ENCODE results near the gene RPL12. TPM values are rescaled to one million over a fixed set of nuclear protein-coding genes. Genes with fewer than 3 reads are reported as not detected.

The RPL12 gene
- total RNA-seq, 4 donors from 2014 or later, result 2,461 to 2,856 (median 2,671) TPM

DNA sequence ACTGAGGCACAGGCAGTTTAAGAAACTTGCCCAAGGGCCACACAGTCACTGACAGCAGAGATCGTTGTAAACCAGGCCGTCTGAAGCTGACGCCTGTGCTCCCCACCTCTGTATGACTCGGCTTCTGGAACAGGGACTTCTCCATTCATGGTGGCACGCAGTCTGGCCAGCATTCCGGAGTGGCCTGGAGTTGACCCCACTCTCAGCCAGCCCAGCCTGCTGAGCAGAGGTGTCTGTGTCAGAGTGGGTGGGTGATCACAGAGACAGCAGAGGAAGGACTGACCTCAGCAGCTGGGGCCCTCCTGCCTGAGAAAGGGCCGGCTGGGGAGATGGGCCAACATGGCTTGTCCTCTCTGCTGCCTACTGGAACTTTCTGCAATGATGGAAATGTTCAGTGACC, 12.7 kb upstream of the RPL12 start:
- no peak for DNase-seq (ENCODE audit: low spot score in 2 of 2)
- intact Hi-C loops (cut with DNase I; ENCODE audit: low total_unique reads), result no loop called here
- 79 to 80% methylated on average over 6 to 7 of the region's 7 CpGs for WGBS, 2 donors

DNA sequence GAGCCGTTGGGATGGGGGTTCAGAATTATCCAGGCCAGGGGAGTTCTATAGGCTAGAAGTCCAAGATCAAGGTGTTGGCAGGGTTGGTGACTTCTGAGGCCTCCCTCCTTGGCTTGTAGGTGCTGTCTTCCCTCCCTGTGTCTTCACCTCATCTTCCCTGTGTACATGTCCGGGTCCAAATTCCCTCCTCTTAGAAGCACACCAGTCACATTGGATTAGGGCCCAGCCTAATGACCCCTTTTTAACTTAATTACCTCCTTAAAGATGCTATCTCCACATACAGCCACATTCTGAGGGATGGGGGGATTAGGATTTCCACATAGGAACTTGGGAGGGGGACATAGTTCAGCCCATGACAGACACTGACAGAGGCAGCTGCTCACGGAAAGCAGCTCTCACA, 12.2 kb upstream of the RPL12 start:
- 88% methylated on average over 3 of the region's 3 CpGs for WGBS, 2 donors
- TF ChIP-seq POLR2A (IDR thresholded peaks at IDR 0.05), result no peak
- DNase-seq (ENCODE audit: low spot score in 2 of 2), result no peak
- no peak overlapping the region for H3K4me3 ChIP-seq (ENCODE audit: low read depth, poor library complexity, severe bottlenecking)
- intact Hi-C loops (cut with DNase I; ENCODE audit: low total_unique reads), result no loop called here

More for the DNA sequence above, 12.7 kb upstream of the RPL12 start:
- no peak for TF ChIP-seq POLR2A (IDR thresholded peaks at IDR 0.05)
- TF ChIP-seq, protein P1, sequence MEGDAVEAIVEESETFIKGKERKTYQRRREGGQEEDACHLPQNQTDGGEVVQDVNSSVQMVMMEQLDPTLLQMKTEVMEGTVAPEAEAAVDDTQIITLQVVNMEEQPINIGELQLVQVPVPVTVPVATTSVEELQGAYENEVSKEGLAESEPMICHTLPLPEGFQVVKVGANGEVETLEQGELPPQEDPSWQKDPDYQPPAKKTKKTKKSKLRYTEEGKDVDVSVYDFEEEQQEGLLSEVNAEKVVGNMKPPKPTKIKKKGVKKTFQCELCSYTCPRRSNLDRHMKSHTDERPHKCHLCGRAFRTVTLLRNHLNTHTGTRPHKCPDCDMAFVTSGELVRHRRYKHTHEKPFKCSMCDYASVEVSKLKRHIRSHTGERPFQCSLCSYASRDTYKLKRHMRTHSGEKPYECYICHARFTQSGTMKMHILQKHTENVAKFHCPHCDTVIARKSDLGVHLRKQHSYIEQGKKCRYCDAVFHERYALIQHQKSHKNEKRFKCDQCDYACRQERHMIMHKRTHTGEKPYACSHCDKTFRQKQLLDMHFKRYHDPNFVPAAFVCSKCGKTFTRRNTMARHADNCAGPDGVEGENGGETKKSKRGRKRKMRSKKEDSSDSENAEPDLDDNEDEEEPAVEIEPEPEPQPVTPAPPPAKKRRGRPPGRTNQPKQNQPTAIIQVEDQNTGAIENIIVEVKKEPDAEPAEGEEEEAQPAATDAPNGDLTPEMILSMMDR (IDR thresholded peaks at IDR 0.05), result no peak
- H3K4me3 ChIP-seq (ENCODE audit: low read depth, poor library complexity, severe bottlenecking), result no peak overlapping the region

DNA sequence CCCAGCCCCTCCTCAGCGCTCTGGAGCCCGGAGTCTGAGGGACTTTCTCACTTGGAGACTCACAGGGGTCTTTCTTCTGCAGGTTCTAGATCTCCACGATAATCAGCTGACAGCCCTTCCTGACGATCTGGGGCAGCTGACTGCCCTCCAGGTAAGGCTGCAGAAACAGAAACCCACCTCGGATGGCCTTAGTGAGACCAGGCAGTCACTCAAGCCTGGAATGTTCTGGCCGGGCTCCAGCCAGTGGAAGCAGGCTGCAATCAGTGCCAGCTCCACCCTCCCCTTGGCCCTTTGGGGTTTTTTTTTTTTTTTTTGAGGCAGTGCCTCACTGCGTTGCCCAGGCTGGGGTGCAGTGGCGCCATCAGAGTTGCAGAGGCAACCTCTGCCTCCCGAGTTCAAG, 7.7 kb upstream of the RPL12 start:
- TF ChIP-seq, protein P1 (IDR thresholded peaks at IDR 0.05), result no peak
- no peak for TF ChIP-seq POLR2A (IDR thresholded peaks at IDR 0.05)
- intact Hi-C loops (cut with DNase I; ENCODE audit: low total_unique reads), result no loop called here
- WGBS, 2 donors, result 80 to 91% methylated on average over 9 of the region's 9 CpGs
- no peak for DNase-seq (ENCODE audit: low spot score in 2 of 2)
- no peak overlapping the region for H3K4me3 ChIP-seq (ENCODE audit: low read depth, poor library complexity, severe bottlenecking)

DNA sequence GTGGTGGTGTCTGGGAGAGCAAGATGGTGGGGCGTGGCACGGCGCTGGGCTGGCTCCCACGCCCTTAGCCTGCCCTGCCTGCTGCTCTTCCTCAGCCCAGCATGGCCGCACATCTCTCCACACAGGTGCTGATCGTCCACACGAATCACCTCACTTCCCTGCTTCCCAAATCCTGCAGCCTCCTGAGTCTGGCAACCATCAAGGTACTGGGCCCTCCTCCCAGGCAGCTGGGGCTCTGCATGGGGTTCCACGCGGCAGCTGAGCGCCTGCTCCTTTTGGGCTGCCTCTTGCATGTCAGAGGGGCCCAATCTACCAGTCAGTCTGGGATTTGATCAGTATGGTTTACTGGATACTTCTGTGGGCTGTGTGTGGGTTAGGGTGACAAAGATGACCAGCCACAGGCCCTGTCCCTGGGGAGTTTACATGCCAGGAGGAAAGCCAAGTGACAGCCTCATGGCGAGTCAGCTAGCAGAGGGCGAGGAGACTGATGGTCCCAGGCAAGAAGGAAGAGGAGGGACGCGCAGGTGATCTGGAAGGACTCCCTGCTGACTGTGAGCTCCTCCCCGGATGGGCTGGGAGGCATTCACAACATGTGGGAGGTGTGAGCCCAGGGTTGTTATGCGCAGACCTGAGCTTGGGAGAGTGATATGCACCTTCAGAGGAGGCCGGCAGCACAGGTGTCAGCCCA, 6.1 kb upstream of the RPL12 start:
- no peak overlapping the region for H3K4me3 ChIP-seq (ENCODE audit: low read depth, poor library complexity, severe bottlenecking)
- WGBS, 2 donors, result 86 to 95% methylated on average over 17 of the region's 17 CpGs
- DNase-seq (ENCODE audit: low spot score in 2 of 2), result no peak
- TF ChIP-seq, protein P1 (IDR thresholded peaks at IDR 0.05), result no peak
- no peak for TF ChIP-seq POLR2A (IDR thresholded peaks at IDR 0.05)
- intact Hi-C loops (cut with DNase I; ENCODE audit: low total_unique reads), result no loop called here

DNA sequence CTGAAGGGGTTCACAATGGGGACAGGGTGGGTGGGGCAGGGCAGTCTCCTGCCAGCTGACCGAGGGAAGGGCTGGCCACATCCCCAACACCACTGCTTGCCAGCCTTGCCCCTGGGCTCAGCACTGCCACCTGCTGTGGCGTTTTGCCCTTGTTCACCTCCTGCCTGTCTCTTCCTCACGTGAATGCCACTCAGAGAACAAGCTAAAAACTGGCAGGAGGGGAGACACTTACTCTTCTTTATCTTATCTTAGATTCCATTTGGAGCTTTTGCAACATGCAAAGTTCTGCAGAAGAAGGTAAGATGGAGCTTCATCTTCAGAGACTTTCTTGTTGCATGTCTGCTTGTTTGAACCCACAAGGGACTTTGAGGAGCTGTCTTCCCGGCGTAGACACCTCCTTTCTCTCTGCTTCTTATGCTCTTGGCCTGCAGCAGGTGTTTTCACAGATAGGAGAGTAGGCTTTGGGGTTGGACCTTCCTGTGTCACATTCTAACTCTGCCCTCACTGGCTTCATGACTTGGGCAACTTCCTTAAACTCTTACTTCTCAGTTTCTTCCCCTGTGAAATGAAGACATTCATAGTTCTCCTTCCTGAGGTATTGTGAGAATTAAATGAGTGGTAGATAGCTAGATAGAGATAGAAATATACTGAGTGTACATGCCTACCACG, 4.3 kb upstream of the RPL12 start:
- 54 to 58% methylated on average over 6 of the region's 6 CpGs for WGBS, 2 donors
- TF ChIP-seq POLR2A (IDR thresholded peaks at IDR 0.05), result no peak
- TF ChIP-seq, protein P1 (IDR thresholded peaks at IDR 0.05), result no peak
- no peak for DNase-seq (ENCODE audit: low spot score in 2 of 2)
- intact Hi-C loops (cut with DNase I; ENCODE audit: low total_unique reads), result no loop called here
- no peak overlapping the region for H3K4me3 ChIP-seq (ENCODE audit: low read depth, poor library complexity, severe bottlenecking)

DNA sequence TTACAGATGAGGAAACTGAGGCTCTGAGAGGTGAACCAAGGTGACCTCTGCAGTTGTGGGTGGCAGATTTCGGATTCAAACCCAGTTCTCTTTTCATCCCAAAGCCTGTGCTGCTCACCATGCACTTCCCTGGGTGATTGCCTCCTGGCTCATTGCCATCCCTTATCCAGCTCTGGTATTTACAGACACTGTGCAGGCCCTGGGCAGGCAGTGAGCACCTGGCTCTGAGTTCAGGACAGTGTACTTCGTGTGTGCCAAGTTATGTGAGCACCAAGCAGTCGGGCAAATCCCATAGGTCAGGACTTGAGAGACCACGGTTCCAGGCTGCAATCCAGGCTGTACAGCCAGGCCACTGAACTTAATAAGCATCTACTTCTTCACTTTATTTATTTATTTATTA, 1.5 kb upstream of the RPL12 start:
- 58 to 72% methylated on average over 4 of the region's 4 CpGs for WGBS, 2 donors
- TF ChIP-seq POLR2A (IDR thresholded peaks at IDR 0.05), result no peak
- TF ChIP-seq, protein P1 (IDR thresholded peaks at IDR 0.05), result no peak
- intact Hi-C loops (cut with DNase I; ENCODE audit: low total_unique reads), result no loop called here
- peak in 1 of 2 donors; percentile 36 for DNase-seq (ENCODE audit: low spot score in 2 of 2)
- H3K4me3 ChIP-seq (ENCODE audit: low read depth, poor library complexity, severe bottlenecking), result no peak overlapping the region

All from lower leg skin (tissue), 4 donors.